Measurements from ENCODE around the gene ACYP1.
"Not testable (repeated sequence)": the region's sequence is repeated elsewhere in the genome, so short reads cannot be mapped to it uniquely, and the experiment has no call there.

The ACYP1 gene

GRCh38 chr14:75068294-75069120 lies 4.7 kb upstream of the ACYP1 start:
- no peak for DNase-seq (ENCODE audit: low read depth in 2 of 2)

- not testable (repeated sequence) for DNase-seq (ENCODE audit: low read depth in 2 of 2)
These were observed 3.9 kb upstream of the ACYP1 start for GRCh38 chr14:75067765-75068164.

GRCh38 chr14:75067212-75067611 lies 3.4 kb upstream of the ACYP1 start:
- DNase-seq (ENCODE audit: low read depth in 2 of 2), result no peak

GRCh38 chr14:75066691-75067090 lies 2.9 kb upstream of the ACYP1 start:
- no peak for DNase-seq (ENCODE audit: low read depth in 2 of 2)

- DNase-seq (ENCODE audit: low read depth in 2 of 2), result no peak
These were observed 362 bp upstream of the ACYP1 start for GRCh38 chr14:75064205-75064567.

GRCh38 chr14:75063013-75063412 lies 811 bp downstream of the ACYP1 start:
- DNase-seq (ENCODE audit: low read depth in 2 of 2), result no peak

- DNase-seq (ENCODE audit: low read depth in 2 of 2), result no peak
These were observed 3.4 kb downstream of the ACYP1 start for GRCh38 chr14:75060420-75060819.

- DNase-seq (ENCODE audit: low read depth in 2 of 2), result no peak
These were observed 4.2 kb downstream of the ACYP1 start for GRCh38 chr14:75059642-75060041.

GRCh38 chr14:75054421-75054820 lies 9.4 kb downstream of the ACYP1 start:
- no peak for DNase-seq (ENCODE audit: low read depth in 2 of 2)

- no peak for DNase-seq (ENCODE audit: low read depth in 2 of 2)
These were observed 10.2 kb downstream of the ACYP1 start for GRCh38 chr14:75053396-75054291.

GRCh38 chr14:75051556-75051899 lies 12.3 kb downstream of the ACYP1 start:
- no peak for DNase-seq (ENCODE audit: low read depth in 2 of 2)

- peak; percentile 58 to 65 for DNase-seq (ENCODE audit: low read depth in 2 of 2)
These were observed 12.8 kb downstream of the ACYP1 start, which contains the start of gene MLH3 for GRCh38 chr14:75050852-75051555. MLH3 (minus strand) TSS chr14:75051467; CDS start chr14:75049655, 1,812 bp downstream.

GRCh38 chr14:75049731-75050201 lies 14.1 kb downstream of the ACYP1 start:
- no peak for DNase-seq (ENCODE audit: low read depth in 2 of 2)

- DNase-seq (ENCODE audit: low read depth in 2 of 2), result no peak
These were observed 14.7 kb downstream of the ACYP1 start for GRCh38 chr14:75049136-75049535.

GRCh38 chr14:75048101-75048500 lies 15.7 kb downstream of the ACYP1 start:
- no peak for DNase-seq (ENCODE audit: low read depth in 2 of 2)

GRCh38 chr14:75047506-75047905 lies 16.3 kb downstream of the ACYP1 start:
- DNase-seq (ENCODE audit: low read depth in 2 of 2), result no peak

- no peak for DNase-seq (ENCODE audit: low read depth in 2 of 2)
These were observed 16.9 kb downstream of the ACYP1 start for GRCh38 chr14:75046899-75047298.

GRCh38 chr14:75046275-75046674 lies 17.5 kb downstream of the ACYP1 start:
- DNase-seq (ENCODE audit: low read depth in 2 of 2), result no peak

GRCh38 chr14:75044752-75045151 lies 19.1 kb downstream of the ACYP1 start:
- no peak for DNase-seq (ENCODE audit: low read depth in 2 of 2)

GRCh38 chr14:75044322-75044721 lies 19.5 kb downstream of the ACYP1 start:
- no peak for DNase-seq (ENCODE audit: low read depth in 2 of 2)

- DNase-seq (ENCODE audit: low read depth in 2 of 2), result no peak
These were observed 21.8 kb downstream of the ACYP1 start for GRCh38 chr14:75042035-75042434.

GRCh38 chr14:75041613-75042012 lies 22.2 kb downstream of the ACYP1 start:
- DNase-seq (ENCODE audit: low read depth in 2 of 2), result no peak

Measured in stimulated activated CD4-positive, alpha-beta T cell treated with anti-CD3 and anti-CD28 coated beads, Interleukin-15, amount 100 ng/mL, for 48 hours (primary cell).